ENCODE measurements around the gene THOC5.

THOC5 gene

GRCh38 chr22:29469755-29470154, 83.8 kb downstream of the THOC5 start:
- peaks cover 16% of the 10 kb centered on the region for H3K27me3 ChIP-seq (replicated peaks)
- H3K4me3 ChIP-seq (ENCODE audit: low read depth, low read length): no peak overlapping the region
- TF ChIP-seq CTCF (IDR thresholded peaks at IDR 0.05; ENCODE audit: low read depth, low read length, missing control alignments): no peak
- no peak for DNase-seq
- in situ Hi-C loops (cut with HindIII; ENCODE audit: low pct_ligation_motif_present, low sequenced_read_pairs): no loop called here
- H3K36me3 ChIP-seq (replicated peaks): no peaks in the 10 kb centered on the region
- H3K27ac ChIP-seq: no peak overlapping the region

GRCh38 chr22:29464581-29464980, 89.0 kb downstream of the THOC5 start:
- Histone ChIP-seq H3K36me3 (replicated peaks) (no peaks in the 10 kb centered on the region), H3K27me3 (replicated peaks) (peaks cover 9% of the 10 kb centered on the region), H3K27ac (no peak overlapping the region), H3K4me3 (ENCODE audit: low read depth, low read length) (no peak overlapping the region)
- in situ Hi-C loops (cut with HindIII; ENCODE audit: low pct_ligation_motif_present, low sequenced_read_pairs): no loop called here
- TF ChIP-seq CTCF (IDR thresholded peaks at IDR 0.05; ENCODE audit: low read depth, low read length, missing control alignments): no peak
- no peak for DNase-seq

GRCh38 chr22:29463629-29464028, 89.9 kb downstream of the THOC5 start:
- Histone ChIP-seq H3K27me3 (replicated peaks) (peaks cover 3% of the 10 kb centered on the region), H3K36me3 (replicated peaks) (no peaks in the 10 kb centered on the region), H3K4me3 (ENCODE audit: low read depth, low read length) (no peak overlapping the region), H3K27ac (no peak overlapping the region)
- no peak for TF ChIP-seq CTCF (IDR thresholded peaks at IDR 0.05; ENCODE audit: low read depth, low read length, missing control alignments)
- in situ Hi-C loops (cut with HindIII; ENCODE audit: low pct_ligation_motif_present, low sequenced_read_pairs): no loop called here
- no peak for DNase-seq

GRCh38 chr22:29461263-29461662, 92.3 kb downstream of the THOC5 start:
- in situ Hi-C loops (cut with HindIII; ENCODE audit: low pct_ligation_motif_present, low sequenced_read_pairs): no loop called here

GRCh38 chr22:29459773-29460172, 93.8 kb downstream of the THOC5 start:
- Histone ChIP-seq H3K4me3 (ENCODE audit: low read depth, low read length) (no peak overlapping the region), H3K27ac (no peak overlapping the region), H3K36me3 (replicated peaks) (no peaks in the 10 kb centered on the region), H3K27me3 (replicated peaks) (no peaks in the 10 kb centered on the region)
- no peak for DNase-seq
- TF ChIP-seq CTCF (IDR thresholded peaks at IDR 0.05; ENCODE audit: low read depth, low read length, missing control alignments): no peak
- in situ Hi-C loops (cut with HindIII; ENCODE audit: low pct_ligation_motif_present, low sequenced_read_pairs): no loop called here

More at GRCh38 chr22:29461263-29461662, 92.3 kb downstream of the THOC5 start:
- no peak overlapping the region for H3K4me3 ChIP-seq (ENCODE audit: low read depth, low read length)
- no peak for TF ChIP-seq CTCF (IDR thresholded peaks at IDR 0.05; ENCODE audit: low read depth, low read length, missing control alignments)
- no peak for DNase-seq
- H3K36me3 ChIP-seq (replicated peaks): no peaks in the 10 kb centered on the region
- no peak overlapping the region for H3K27ac ChIP-seq
- no peaks in the 10 kb centered on the region for H3K27me3 ChIP-seq (replicated peaks)

- DNase-seq: no peak
- in situ Hi-C loops (cut with HindIII; ENCODE audit: low pct_ligation_motif_present, low sequenced_read_pairs): no loop called here
- TF ChIP-seq CTCF (IDR thresholded peaks at IDR 0.05; ENCODE audit: low read depth, low read length, missing control alignments): no peak
- no peaks in the 10 kb centered on the region for H3K27me3 ChIP-seq (replicated peaks)
- no peak overlapping the region for H3K4me3 ChIP-seq (ENCODE audit: low read depth, low read length)
- H3K27ac ChIP-seq: no peak overlapping the region
- no peaks in the 10 kb centered on the region for H3K36me3 ChIP-seq (replicated peaks)
These were observed 95.0 kb downstream of the THOC5 start for GRCh38 chr22:29458551-29458950.
